H54 (cell line): ENCODE data around the gene MSLN.
"Not testable (repeated sequence)": the region's sequence is repeated elsewhere in the genome, so short reads cannot be mapped to it uniquely, and the experiment has no call there.

Source experiments
- DNase-seq: peaks from one replicate; pipeline ENCODE4 v3.0.0; 2011; ENCODE audit warnings: low spot score, mixed read lengths; ENCODE audit not compliant: insufficient read length
- FAIRE-seq: peaks from 3 replicates; lab custom pipeline; 2011; peaks lifted over from hg19 to GRCh38; lab: Jason Lieb, UNC
- POLR2A ChIP-seq: IDR thresholded peaks from 2 replicates; pipeline ENCODE4 v1.6.1; 2011; ENCODE audit warnings: low read depth, mild to moderate bottlenecking, low read length

Gene MSLN

GRCh38 chr16:736936-737481 lies 23.5 kb upstream of the MSLN start:
- TF ChIP-seq POLR2A, result no peak
- no peak for DNase-seq
- FAIRE-seq, result no peak

- DNase-seq (no peak), FAIRE-seq (no peak)
- TF ChIP-seq POLR2A, result no peak
Observed at GRCh38 chr16:739560-740458, 20.7 kb upstream of the MSLN start.

GRCh38 chr16:740459-740763 lies 20.1 kb upstream of the MSLN start:
- DNase-seq (no peak), FAIRE-seq (no peak)
- no peak for TF ChIP-seq POLR2A

GRCh38 chr16:740764-741505 lies 19.6 kb upstream of the MSLN start, which contains the start of gene CIAO3:
TSS of gene CIAO3 (minus strand) at chr16:740997. CDS start at chr16:740985, 12 bp downstream.
- DNase-seq (peak; percentile 93), FAIRE-seq (no peak)
- peak; percentile 81 for TF ChIP-seq POLR2A

GRCh38 chr16:741986-742629 lies 18.4 kb upstream of the MSLN start:
- no peak for TF ChIP-seq POLR2A
- DNase-seq, result no peak
- FAIRE-seq, result no peak

- FAIRE-seq, DNase-seq: not testable (repeated sequence)
Observed at GRCh38 chr16:742894-743293, 17.6 kb upstream of the MSLN start.

- DNase-seq (no peak), FAIRE-seq (no peak)
- no peak for TF ChIP-seq POLR2A
Observed at GRCh38 chr16:743794-744500, 16.6 kb upstream of the MSLN start.

- FAIRE-seq (no peak), DNase-seq (no peak)
- TF ChIP-seq POLR2A, result no peak
Observed at GRCh38 chr16:745739-746138, 14.8 kb upstream of the MSLN start.

GRCh38 chr16:746637-747036 lies 13.9 kb upstream of the MSLN start:
- DNase-seq (no peak), FAIRE-seq (no peak)
- TF ChIP-seq POLR2A, result no peak

- DNase-seq (no peak), FAIRE-seq (no peak)
- TF ChIP-seq POLR2A, result no peak
Observed at GRCh38 chr16:747978-748746, 12.4 kb upstream of the MSLN start.

GRCh38 chr16:749010-749409 lies 11.5 kb upstream of the MSLN start:
- FAIRE-seq, result no peak
- TF ChIP-seq POLR2A, result no peak
- DNase-seq, result no peak

GRCh38 chr16:750485-750884 lies 10.0 kb upstream of the MSLN start:
- no peak for DNase-seq

More at GRCh38 chr16:750485-750884, 10.0 kb upstream of the MSLN start:
- no peak for FAIRE-seq
- TF ChIP-seq POLR2A, result no peak
